KMS-11 (cell line): Measurements from ENCODE around the gene NCAM2.

Source experiments
- H2AFZ ChIP-seq: fragments of 200-600 bp; sonication (generic); 2 replicates; pipeline ENCODE4 v1.6.1; 2016; ENCODE audit warnings: antibody characterized with exemption, mixed run types, low read depth
- H3K27ac ChIP-seq: fragments of 200-600 bp; sonication (generic); 2 replicates; pipeline ENCODE4 v1.6.1; 2016; ENCODE audit warnings: mild to moderate bottlenecking, mixed run types
- H3K27me3 ChIP-seq: fragments of 200-600 bp; sonication (generic); 2 replicates; pipeline ENCODE4 v1.6.1; 2017; ENCODE audit warnings: mild to moderate bottlenecking, low read depth, mixed run types, moderate library complexity; ENCODE audit not compliant: insufficient read depth
- H3K36me3 ChIP-seq: fragments of 200-600 bp; sonication (generic); 2 replicates; pipeline ENCODE4 v1.6.1; 2017; ENCODE audit warnings: mild to moderate bottlenecking, mixed run types; ENCODE audit not compliant: insufficient read depth
- H3K4me1 ChIP-seq: fragments of 200-600 bp; sonication (generic); 2 replicates; pipeline ENCODE4 v1.6.1; 2016; ENCODE audit warnings: mild to moderate bottlenecking, low read depth, mixed run types; ENCODE audit not compliant: poor library complexity, severe bottlenecking
- H3K4me2 ChIP-seq: fragments of 200-600 bp; sonication (generic); 2 replicates; pipeline ENCODE4 v1.7.0; 2016; ENCODE audit warnings: mild to moderate bottlenecking, mixed run types
- H3K4me3 ChIP-seq: fragments of 200-600 bp; sonication (generic); IDR thresholded peaks from 2 replicates; pipeline ENCODE4 v1.6.1; 2017; ENCODE audit warnings: low read depth, low read length, mixed read lengths; ENCODE audit not compliant: insufficient read depth
- H3K79me2 ChIP-seq: fragments of 200-600 bp; sonication (generic); 2 replicates; pipeline ENCODE4 v1.6.1; 2016; ENCODE audit warnings: low read depth, mixed run types; ENCODE audit not compliant: insufficient read depth
- H3K9ac ChIP-seq: fragments of 200-600 bp; sonication (generic); 2 replicates; pipeline ENCODE4 v1.6.1; 2016; ENCODE audit warnings: mild to moderate bottlenecking, mixed run types
- H4K20me1 ChIP-seq: fragments of 200-600 bp; sonication (generic); 2 replicates; pipeline ENCODE4 v1.6.1; 2016; ENCODE audit warnings: mild to moderate bottlenecking, mixed run types; ENCODE audit not compliant: insufficient read depth
- TF ChIP-seq, protein P1 (sequence below): fragments of 200-600 bp; sonication (generic); conservative IDR thresholded peaks from 2 replicates; pipeline ENCODE4 v1.6.1; 2017; ENCODE audit warnings: low read depth, mild to moderate bottlenecking, antibody characterized with exemption, low read length, moderate library complexity, mixed read lengths

Gene NCAM2

DNA sequence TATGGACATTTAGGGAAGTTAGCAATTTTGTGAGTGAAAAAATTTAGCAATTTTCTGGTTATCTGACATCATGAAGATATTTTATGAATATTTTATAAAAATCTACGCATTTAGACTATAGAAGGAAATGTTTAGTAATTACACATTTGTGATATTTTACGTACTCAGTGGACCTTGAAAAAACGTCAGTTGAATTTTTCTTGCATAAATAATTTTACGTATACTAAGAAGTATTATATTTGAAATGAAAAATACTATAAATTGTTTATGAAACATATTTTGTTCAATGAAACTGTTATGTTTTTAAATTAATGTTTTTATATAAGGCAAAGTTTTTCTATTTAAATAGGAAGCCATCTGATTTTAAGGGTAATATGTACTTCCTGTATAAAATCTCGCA is 462.8 kb downstream of the NCAM2 start:
- Histone ChIP-seq H3K9ac (no peak overlapping the region), H2AFZ (no peak overlapping the region), H3K79me2 (no peaks in the 10 kb centered on the region), H3K4me1 (no peaks in the 10 kb centered on the region), H4K20me1 (no peaks in the 10 kb centered on the region), H3K27me3 (no peaks in the 10 kb centered on the region), H3K27ac (no peak overlapping the region), H3K4me3 (no peak overlapping the region), H3K4me2 (no peak overlapping the region), H3K36me3 (no peaks in the 10 kb centered on the region)
- TF ChIP-seq, protein P1, sequence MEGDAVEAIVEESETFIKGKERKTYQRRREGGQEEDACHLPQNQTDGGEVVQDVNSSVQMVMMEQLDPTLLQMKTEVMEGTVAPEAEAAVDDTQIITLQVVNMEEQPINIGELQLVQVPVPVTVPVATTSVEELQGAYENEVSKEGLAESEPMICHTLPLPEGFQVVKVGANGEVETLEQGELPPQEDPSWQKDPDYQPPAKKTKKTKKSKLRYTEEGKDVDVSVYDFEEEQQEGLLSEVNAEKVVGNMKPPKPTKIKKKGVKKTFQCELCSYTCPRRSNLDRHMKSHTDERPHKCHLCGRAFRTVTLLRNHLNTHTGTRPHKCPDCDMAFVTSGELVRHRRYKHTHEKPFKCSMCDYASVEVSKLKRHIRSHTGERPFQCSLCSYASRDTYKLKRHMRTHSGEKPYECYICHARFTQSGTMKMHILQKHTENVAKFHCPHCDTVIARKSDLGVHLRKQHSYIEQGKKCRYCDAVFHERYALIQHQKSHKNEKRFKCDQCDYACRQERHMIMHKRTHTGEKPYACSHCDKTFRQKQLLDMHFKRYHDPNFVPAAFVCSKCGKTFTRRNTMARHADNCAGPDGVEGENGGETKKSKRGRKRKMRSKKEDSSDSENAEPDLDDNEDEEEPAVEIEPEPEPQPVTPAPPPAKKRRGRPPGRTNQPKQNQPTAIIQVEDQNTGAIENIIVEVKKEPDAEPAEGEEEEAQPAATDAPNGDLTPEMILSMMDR: no peak

DNA sequence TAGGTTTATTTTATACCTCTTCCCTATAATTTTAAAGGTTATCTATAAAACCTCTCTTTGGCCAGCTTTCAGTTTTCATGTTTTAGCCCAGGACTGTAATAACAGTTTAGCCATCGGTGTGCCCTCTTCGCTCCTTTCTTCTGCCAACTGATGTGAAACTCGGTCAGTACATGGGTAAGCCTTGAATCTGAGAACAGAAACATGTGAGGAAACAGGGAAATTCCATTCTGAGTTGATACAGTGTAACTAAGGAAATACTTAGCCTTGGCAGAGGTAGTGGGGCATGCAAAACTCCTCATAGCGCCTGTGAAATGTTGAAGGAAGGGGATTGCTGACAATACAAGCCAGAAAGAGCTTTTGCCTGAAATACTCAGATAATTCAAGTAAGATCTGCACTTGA is 465.2 kb downstream of the NCAM2 start:
- Histone ChIP-seq H3K4me2 (no peak overlapping the region), H3K9ac (no peak overlapping the region), H3K4me1 (no peaks in the 10 kb centered on the region), H3K27ac (no peak overlapping the region), H3K27me3 (no peaks in the 10 kb centered on the region), H3K36me3 (no peaks in the 10 kb centered on the region), H3K79me2 (no peaks in the 10 kb centered on the region), H3K4me3 (no peak overlapping the region), H4K20me1 (no peaks in the 10 kb centered on the region), H2AFZ (no peak overlapping the region)
- TF ChIP-seq, protein P1: no peak

GRCh38 chr21:21464684-21465083 is 466.5 kb downstream of the NCAM2 start:
- H3K9ac ChIP-seq: no peak overlapping the region
- no peaks in the 10 kb centered on the region for H3K36me3 ChIP-seq
- H3K27ac ChIP-seq: no peak overlapping the region
- H3K4me1 ChIP-seq: no peaks in the 10 kb centered on the region
- no peak overlapping the region for H2AFZ ChIP-seq
- TF ChIP-seq, protein P1: no peak
- no peaks in the 10 kb centered on the region for H3K79me2 ChIP-seq
- H4K20me1 ChIP-seq: no peaks in the 10 kb centered on the region
- no peak overlapping the region for H3K4me3 ChIP-seq
- no peaks in the 10 kb centered on the region for H3K27me3 ChIP-seq
- H3K4me2 ChIP-seq: no peak overlapping the region

- no peak overlapping the region for H3K4me2 ChIP-seq
- H3K4me1 ChIP-seq: no peaks in the 10 kb centered on the region
- no peak overlapping the region for H3K27ac ChIP-seq
- no peaks in the 10 kb centered on the region for H3K27me3 ChIP-seq
- no peak overlapping the region for H2AFZ ChIP-seq
- H3K36me3 ChIP-seq: no peaks in the 10 kb centered on the region
- H3K9ac ChIP-seq: no peak overlapping the region
- H3K4me3 ChIP-seq: no peak overlapping the region
- H4K20me1 ChIP-seq: no peaks in the 10 kb centered on the region
- TF ChIP-seq, protein P1: no peak
- H3K79me2 ChIP-seq: no peaks in the 10 kb centered on the region
These were observed 468.5 kb downstream of the NCAM2 start for GRCh38 chr21:21466752-21467151.

- H3K4me1 ChIP-seq: no peaks in the 10 kb centered on the region
- H3K27ac ChIP-seq: no peak overlapping the region
- H3K9ac ChIP-seq: no peak overlapping the region
- H3K4me3 ChIP-seq: no peak overlapping the region
- no peaks in the 10 kb centered on the region for H3K79me2 ChIP-seq
- no peaks in the 10 kb centered on the region for H3K27me3 ChIP-seq
- no peak overlapping the region for H2AFZ ChIP-seq
- H3K36me3 ChIP-seq: no peaks in the 10 kb centered on the region
- H4K20me1 ChIP-seq: no peaks in the 10 kb centered on the region
- TF ChIP-seq, protein P1: no peak
- H3K4me2 ChIP-seq: no peak overlapping the region
These were observed 469.8 kb downstream of the NCAM2 start for GRCh38 chr21:21468003-21468402.
